T1000 (cell line): ENCODE data around the gene LAMA4.
"Not testable (repeated sequence)": the region's sequence is repeated elsewhere in the genome, so short reads cannot be mapped to it uniquely, and the experiment has no call there.

Experiments used
- DNase-seq: peaks from one replicate; lab custom pipeline; 2025; ENCODE audit warnings: mixed read lengths; lab: John Stamatoyannopoulos, UW

LAMA4 gene

DNA sequence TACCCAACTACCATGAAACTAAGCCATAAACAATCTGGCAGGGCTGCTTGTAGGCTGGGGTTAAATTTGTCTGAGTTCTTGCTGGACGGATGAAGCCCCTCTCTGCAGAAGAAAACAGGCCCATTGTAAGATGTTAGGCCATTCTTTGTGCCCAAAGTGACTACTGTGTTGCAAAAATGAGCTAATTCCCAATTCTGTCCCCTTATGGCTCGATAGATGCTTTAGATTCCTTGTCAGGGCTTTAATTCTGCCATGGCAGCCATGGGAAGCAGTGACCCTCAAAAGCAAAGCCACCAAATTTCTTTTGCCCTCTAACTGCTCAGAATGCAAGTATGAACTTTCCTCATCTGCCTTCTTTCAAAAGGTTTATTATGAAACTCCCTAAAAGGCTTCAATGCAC lies 45.2 kb downstream of the LAMA4 start:
- no peak for DNase-seq

DNA sequence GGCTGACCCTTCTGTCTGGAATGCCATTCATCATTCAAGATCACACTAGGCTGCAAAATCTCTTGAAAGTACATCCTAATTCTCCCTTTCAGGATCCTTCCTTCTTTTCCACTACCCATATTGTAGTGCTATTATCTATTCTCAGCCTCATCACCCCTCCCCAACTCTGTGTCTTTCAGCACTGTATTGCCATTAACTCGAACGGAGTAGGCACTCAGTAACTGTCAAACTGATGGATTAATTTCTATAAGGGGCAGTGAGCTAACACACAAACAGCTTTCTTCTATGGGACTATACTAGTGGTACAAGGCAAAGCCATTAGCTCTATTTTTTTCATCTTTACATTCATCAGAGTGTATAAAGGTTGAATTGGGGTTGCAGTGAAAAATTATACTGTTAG lies 46.6 kb downstream of the LAMA4 start:
- no peak for DNase-seq

DNA sequence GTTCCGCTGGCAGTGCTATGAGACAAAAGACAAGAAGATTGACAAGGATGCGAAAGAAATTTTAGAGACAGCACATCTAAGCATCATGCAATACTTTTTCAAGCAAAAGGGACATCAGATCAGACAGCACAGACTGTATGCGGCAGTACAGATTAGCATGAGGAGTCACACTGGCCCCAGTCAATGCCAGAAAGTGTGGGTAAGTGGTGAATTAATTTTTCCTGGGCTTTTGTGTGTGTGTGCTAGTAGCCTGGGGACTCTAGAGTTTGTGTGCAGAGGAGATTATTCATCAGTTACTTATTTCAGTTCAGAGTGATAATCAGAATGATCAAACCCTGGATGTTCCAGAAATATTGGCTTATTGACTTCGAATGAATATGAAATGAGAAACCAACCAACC lies 47.2 kb downstream of the LAMA4 start:
- no peak for DNase-seq

DNA sequence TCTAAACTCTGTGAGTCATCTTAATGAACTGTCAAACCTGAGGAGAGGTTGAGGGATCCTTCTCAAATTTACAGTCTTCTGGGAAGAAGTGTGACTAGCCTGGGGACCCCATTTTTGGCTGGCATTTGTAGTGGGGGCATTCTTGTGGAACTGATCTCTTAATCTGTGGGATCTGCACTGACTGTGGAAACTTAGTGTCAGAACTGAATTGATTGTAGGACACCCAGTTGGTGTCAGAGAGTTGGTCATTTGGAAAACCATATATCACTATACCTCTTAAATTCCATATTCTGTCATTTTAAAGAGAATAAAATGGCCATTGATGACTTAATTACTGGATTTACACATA lies 48.3 kb downstream of the LAMA4 start:
- DNase-seq = no peak

- no peak for DNase-seq
Observed at GRCh38 chr6:112205427-112206109, 48.8 kb downstream of the LAMA4 start.

- DNase-seq = no peak
Observed at GRCh38 chr6:112204350-112204706, 50.0 kb downstream of the LAMA4 start.

- DNase-seq = no peak
Observed at GRCh38 chr6:112203577-112204349, 50.6 kb downstream of the LAMA4 start.

- DNase-seq = no peak
Observed at GRCh38 chr6:112202639-112203341, 51.6 kb downstream of the LAMA4 start.

DNA sequence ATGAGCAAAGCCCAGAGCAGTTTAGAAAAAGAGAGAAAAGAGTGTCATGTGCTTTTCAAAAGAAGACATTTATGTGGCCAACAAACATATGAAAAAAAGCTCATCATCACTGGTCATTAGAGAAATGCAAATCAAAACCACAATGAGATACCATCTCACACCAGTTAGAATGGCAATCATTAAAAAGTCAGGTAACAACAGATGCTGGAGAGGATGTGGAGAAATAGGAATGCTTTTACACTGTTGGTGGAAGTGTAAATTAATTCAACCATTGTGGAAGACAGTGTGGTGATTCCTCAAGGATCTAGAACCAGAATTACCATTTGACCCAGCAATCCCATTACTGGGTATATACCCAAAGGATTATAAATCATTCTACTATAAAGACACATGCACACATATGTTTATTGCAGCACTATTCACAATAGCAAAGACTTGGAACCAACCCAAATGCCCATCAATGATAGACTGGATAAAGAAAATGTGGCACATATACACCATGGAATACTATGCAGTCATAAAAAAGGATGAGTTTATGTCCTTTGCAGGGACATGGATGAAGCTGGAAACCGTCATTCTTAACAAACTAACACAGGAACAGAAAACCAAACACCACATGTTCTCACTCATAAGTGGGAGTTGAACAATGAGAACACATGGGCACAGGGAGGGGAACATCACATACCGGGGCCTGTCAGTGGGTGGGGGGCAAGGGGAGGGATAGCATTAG lies 54.0 kb downstream of the LAMA4 start:
- DNase-seq = not testable (repeated sequence)

DNA sequence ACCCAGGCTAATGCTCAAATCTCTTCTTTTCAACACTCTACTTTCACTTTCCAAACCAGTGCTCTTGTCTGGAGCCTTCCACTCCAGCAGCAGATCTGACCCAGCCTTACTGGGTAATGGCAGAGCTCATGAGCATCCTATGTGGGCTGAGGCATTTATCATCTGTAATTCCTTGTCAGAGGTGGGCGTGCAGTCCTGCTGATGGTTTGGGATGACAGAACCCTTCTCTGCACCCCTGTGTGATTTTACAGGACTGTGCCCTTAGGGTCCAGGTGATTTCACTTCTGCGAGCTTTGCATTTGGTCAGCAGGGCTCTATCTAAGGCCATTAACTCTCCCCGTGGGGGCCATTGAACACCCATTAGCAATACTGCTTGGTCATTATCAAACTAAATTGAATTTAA lies 55.4 kb downstream of the LAMA4 start:
- no peak for DNase-seq

- DNase-seq = no peak
Observed at GRCh38 chr6:112198582-112198981, 55.8 kb downstream of the LAMA4 start.

DNA sequence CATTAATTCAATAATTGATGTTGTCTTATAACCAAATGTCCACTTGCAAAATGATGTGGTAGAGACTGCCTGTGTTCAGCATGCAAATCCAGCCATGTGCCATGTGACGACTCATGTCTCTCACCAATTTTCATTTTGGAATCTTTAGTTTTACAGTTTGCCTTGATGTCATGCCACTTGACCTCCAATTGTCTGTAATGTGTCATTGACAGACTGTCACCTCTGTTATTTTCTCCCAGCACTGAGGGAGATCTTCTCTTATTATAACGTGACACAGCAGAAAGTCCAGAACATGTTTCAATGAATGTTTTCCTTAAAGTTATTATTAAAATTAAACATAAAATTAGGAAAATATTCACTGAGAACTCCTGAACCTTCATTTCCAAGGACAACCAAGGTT lies 56.7 kb downstream of the LAMA4 start:
- no peak for DNase-seq

DNA sequence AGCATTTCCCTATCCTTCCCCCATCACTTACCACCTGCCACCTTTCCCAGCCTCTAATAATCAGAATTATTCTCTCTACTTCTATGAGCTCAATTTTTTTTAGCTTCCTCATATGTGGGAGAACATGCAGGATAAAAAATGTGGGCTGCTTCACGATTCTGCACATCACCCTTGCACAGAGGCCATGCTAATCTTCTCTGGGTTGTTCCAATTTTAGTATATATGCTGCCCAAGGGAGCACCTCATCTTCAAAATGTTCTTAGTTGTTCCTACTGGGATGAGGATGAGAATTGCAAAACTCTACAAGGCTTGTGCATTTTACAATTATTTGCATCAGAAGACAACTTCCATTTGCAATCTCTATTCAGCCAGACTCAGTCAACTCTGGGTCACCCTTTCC lies 58.1 kb downstream of the LAMA4 start:
- no peak for DNase-seq

- no peak for DNase-seq
Observed at GRCh38 chr6:112195166-112195565, 59.2 kb downstream of the LAMA4 start.

- DNase-seq = no peak
Observed at GRCh38 chr6:112194511-112194910, 59.9 kb downstream of the LAMA4 start.

DNA sequence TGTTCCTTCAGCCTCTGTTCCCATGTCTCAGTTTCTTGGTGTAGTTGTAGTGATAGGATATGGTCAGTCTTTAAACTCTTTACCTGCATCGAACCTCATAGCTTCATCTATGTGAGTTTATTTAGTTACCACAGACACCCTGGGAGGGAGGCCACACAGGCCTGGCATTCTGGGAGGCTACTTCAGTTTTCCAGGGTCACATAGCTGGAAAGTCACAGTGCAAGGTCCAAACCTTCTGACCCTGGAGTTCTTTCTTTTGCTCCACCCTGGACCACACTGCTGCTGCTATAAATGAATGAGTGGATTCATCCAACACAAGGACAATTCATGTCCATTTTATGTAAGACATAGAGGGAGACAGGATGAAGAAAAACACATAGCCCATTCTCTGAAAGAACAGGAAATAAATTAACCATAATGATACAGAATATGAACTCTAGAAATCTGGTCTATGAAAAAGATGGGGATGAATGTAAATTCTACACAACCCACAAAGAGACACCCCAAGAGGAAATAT lies 60.8 kb downstream of the LAMA4 start:
- no peak for DNase-seq

- no peak for DNase-seq
Observed at GRCh38 chr6:112193117-112193516, 61.2 kb downstream of the LAMA4 start.

GRCh38 chr6:112191509-112192020 lies 62.8 kb downstream of the LAMA4 start:
- no peak for DNase-seq

DNA sequence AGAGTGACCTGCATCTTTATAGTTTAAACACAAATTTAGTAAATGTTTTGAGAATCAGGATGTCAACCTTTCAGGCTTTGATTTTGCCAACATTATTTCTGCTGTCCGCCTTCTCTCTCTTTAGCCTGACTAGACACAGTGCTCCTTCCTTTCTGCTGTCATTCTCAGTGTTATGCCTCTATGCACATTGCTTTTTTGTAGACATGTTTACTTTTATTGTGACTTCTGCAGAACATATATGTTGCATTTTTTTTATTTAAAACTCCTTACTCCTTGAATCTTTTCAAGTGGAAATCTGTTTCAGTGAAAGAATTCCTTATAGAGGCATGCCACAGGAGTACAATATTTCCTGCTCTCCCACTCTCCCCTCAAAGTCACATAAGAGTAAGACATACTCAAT lies 64.2 kb downstream of the LAMA4 start:
- DNase-seq = no peak

DNA sequence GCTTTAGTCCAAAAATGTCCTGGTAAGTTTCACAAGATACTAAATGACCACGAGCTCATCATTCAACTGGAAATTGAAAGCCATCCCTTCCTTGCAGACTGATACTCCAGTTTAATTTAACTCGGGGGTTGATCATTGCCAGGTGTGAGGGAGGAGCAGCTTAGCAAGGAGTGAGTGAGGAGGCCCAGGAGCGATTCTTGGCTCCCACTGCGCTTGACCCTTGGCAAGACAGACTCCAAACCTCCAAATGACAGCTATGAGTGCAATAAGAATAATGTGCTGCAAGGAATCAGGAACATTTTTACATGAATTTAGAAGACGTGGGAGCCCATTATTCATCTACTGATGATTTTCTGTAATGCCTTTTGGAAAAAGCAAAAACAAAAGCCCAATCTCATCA lies 64.9 kb downstream of the LAMA4 start:
- no peak for DNase-seq

DNA sequence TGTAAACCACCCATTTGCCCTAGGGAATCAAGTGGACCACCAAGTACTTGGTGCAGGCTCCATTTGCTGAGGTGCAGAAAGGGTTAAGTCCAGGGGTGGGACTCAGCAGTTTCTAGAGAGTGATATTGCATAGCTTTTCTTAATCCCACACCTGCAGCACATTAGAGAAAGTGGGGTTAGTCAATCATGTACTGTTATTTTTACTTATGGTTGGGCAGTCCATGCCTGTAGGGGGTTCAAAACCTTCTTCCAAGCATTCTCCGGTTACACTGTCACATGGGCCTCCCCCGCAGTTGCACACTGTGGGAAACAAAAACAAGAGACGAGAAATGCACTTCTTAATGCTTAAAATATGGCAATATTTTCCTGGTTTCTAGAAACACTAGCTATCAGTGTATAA lies 65.5 kb downstream of the LAMA4 start:
- DNase-seq = no peak

GRCh38 chr6:112187736-112188135 lies 66.6 kb downstream of the LAMA4 start:
- no peak for DNase-seq
